Activated gamma-delta T cell treated with Interleukin-2 at 50 U/mL for 16 hours (primary cell): ENCODE measurements around the gene BACH2.
"Not testable (repeated sequence)": the region's sequence is repeated elsewhere in the genome, so short reads cannot be mapped to it uniquely, and the experiment has no call there.

Experiments used
- DNase-seq: peaks from one replicate; pipeline ENCODE4 v3.0.0-alpha.2; 2020

BACH2 gene

DNA sequence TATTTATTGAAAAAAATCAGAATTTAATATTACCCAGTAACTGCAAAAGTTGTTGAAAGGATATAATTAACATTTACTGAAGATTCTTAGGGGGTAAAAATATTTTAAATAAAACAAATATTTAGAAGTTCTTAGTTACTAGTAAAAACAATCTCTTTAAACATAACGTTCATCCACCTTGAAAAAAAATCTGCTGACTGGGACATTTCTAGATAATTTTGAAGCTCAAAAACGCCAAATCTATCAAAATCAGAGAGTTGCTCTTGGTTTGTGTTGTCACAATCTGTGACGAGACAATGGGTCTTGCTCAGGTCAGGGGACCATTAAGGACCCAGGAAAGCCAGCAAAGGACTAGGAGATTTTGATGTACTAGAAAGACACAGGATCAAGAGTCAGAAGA is 177.0 kb downstream of the BACH2 start:
- DNase-seq: no peak

DNA sequence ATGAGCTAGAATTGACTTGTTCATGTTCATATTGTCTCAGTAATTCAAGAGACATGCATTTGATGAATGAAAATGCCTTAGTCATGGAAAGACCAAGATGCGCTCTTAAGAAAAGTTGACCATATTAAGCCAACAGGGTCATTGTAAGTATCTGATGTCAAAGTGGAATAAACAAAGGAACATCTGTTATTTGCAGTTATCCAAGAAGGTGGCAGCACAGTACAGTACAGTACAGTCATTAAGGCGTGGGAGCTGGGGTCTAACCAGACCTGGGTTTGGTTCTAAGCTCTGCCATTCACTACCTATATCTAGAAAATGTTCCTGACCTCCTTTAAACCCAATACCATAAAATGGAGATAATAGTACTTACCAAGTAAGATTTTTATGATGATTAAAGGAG is 178.1 kb downstream of the BACH2 start:
- DNase-seq: no peak

DNA sequence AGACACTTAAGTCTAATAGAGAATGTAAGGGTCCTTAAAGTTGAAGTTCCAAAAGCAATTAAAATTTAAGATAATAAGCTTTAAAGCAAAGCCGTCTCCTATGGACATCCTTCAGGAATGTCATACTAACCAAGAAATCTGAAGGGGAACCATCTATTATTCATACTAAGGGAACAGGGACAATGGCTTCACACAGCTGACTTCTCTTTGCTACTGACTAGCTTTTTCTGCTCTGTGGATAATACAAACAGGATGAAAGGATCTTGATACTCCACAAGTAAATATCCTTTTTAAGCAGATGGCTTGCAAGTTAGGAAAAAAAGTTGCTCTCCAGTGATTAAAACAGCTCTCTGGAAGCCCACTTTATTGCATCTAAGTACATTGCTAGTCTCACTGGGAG is 178.6 kb downstream of the BACH2 start:
- DNase-seq: no peak

DNA sequence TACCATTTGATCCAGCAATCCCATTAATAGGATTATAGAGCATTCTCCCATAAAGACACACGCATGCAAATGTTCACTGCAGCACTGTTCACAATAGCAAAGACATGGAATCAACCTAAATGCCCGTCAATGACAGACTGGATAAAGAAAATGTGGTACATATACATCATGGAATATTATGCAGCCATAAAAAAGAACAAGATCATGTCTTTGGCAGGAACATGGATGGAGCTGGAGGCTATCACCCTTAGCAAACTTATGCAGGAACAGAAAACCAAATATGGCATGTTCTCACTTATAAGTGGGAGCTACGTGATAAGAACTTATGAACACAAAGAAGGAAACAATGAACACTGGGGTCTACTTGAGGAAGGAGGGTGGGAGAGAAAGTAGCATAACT is 180.5 kb downstream of the BACH2 start:
- not testable (repeated sequence) for DNase-seq

DNA sequence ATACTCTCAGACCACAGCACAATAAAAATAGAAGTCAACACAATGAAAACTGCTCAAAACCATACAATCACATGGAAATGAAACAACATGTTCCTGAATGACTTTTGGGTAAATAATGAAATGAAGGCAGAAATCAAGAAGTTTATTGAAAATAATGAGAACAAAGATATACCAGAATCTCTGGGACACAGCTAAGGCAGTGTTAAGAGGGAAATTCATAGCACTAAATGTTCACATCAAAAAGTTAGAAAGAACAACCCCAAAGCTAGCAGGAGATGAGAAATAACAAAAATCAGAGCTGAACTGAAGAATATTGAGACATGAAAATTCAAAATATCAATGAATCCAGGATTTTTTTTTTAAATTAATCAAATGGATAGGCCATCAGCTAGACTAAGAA is 183.3 kb downstream of the BACH2 start:
- no peak for DNase-seq

DNA sequence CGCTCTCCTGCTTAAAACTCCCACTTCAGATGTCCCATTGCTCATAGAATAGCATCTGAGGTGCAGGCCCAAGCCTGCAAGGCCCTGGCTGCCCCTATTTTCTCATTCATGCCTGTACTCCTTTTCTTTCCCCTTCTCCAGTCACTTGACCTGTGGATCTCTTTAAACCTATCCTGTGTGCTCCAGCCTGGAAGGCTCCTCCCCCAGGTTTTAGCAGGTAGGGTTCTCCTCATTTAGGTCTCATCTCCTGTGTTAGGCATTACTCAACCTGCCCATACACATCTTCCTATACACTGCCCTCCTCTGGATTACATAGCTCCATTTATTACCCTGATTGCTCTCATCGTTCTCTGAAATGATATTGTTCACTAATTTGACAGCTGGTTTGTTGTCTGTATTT is 185.3 kb downstream of the BACH2 start:
- no peak for DNase-seq

DNA sequence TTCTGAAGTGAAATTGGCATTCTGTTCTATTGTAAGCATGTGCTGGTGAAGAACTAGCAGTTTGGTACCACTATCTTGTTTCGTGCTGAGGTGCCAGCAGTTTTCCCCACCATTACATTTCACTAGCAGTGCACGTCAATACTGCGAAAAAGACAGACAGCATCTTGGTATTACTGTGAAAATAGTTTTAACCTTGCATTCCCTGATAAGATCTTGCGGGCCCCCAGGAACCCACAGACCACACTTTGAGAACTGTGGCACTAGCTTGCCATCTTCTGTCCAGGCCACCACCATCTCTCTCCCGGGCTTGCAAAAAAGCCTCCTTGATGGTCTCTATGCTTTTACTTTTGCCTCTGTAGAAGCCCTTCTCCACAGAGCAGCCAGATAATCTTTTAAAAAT is 185.7 kb downstream of the BACH2 start:
- peak; percentile 57 for DNase-seq

DNA sequence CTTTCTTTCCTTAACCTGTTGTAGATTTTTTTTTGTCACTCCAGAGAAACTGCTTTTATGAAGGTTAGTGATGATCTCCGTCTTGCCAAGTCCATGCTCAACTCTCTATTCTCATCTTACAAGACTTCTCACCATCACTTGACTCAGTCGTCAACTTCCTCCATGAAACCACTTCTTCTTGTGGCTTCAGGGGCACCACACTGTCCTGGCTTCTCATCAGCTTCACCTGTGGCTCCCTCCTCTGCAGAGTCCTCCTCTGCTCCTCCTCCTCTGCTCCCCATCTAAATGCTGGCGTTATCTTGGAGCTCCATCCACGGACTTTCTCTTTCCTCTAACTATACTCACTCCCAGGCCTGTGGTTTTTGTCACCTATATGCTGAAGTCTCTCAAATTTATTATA is 187.5 kb downstream of the BACH2 start:
- DNase-seq: no peak

DNA sequence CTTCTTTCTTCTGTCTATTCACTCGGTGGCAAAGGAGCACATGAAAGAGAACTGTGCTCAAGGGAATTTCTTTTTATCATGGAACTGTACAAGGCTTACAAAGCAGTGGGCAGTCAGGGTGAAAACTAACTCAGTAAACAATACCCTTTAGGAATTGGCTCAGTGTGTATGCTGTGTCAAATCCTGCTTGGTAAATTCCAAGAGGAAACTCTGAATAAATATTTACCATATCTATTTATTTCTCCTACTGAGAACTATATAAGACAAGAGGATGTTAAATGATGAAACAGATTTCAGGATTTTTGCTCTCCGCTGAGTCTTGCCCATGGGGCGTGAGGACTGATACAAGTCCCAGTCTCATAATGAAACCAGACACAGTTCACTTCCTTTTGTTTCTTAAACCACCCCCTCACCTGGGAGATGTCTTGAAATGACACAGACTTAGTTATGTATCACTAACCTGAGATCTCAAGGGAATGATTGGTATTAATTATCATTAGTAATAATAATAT is 188.8 kb downstream of the BACH2 start:
- no peak for DNase-seq

DNA sequence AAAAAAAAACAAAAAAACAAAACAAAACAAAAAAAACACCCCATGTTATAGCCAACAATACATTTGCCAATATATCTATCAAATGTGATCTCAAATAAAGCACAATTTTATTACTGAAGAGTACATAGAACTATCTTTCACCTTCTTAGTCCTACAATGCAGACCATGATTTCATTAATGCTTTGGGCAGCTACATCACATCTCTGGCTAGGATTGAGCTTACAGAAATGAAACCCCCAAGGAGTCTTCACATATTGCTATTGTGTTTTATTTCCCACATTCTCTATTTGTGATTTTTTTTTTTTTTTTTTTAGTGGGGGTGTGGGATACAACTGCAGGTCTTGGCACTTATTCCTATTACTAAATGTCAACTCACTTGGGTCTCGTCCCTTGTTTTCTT is 189.3 kb downstream of the BACH2 start:
- no peak for DNase-seq

DNA sequence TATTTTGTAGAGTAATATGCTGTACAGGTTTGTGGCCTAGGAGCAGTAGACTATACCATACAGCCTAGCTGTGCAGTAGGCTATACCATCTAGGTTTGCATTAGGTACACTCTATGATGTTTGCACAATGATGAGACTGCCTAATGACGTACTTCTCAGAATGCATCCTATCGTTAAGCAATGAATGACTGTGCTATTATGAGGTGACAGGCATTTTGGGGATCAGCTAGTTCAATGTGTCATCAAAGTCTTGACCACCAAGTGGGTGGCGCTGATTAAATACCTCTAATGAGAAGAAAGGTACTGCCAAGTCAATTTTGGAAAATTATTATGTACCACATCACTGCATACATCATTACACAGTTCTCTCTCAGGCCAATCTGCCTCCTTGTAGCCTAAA is 190.2 kb downstream of the BACH2 start:
- no peak for DNase-seq

DNA sequence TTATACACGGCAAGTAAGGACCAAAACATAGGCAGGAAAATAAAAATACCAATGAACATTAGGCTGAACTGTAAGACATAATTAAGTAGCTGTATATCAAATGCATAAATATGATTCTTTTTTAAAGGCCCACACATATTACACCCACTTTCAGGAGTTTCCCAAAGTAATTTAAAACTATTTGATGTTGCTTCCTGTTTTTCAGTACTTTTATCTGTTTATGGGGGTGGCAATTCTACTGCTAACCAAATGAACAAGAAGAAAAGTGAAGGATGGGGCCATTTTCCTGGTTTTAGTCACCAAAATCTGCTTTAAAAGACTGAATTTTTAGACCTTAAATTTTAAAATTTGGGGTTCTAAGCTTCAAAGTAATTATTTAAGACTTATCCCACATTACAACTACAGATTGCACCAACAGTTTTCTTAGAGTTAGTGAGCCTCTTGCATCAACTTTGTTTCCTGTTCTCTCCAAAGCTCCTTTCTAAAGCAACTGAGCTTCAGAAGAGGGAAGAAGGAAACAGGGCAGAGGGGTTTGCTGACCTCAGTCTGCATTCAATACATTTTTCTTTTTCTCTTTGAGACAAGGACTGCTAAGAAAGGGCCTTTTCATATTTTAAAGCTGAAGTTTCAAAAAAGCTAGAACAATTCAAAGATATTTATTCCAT is 191.0 kb downstream of the BACH2 start:
- no peak for DNase-seq

DNA sequence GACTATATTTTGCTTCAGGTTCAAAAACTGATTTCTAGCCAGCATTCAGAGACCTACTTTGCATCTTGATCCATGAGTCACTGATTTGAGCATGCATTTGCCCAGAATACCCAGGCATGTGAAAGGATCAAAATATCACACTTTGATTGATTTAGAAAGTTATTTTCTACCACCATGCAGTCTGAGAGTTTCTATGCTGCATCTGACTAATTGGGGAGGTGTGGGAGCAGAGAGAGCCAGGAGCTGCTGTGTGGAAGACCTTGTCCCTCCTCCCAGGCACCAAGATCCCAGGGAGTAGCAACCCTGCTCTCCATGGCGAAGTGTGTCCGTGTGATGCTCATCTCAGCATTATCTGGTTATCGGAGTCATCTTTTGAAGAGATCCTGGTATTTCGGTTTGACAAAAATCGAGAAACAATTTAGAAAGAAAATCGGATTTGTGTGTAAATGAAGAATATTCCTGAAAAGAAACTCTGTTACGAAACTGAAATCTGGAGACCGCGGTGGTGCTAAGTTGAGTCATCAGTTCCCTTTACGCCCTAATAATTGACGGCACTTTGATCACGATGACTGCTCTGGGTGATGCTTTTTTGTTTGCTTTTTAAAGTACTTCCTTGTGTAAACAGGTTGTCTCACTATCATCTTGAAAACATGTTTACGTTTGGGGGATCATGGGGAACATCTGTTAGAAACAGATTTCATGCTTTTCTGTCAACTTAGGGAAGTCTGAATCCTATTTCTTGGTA is 193.4 kb downstream of the BACH2 start:
- no peak for DNase-seq

DNA sequence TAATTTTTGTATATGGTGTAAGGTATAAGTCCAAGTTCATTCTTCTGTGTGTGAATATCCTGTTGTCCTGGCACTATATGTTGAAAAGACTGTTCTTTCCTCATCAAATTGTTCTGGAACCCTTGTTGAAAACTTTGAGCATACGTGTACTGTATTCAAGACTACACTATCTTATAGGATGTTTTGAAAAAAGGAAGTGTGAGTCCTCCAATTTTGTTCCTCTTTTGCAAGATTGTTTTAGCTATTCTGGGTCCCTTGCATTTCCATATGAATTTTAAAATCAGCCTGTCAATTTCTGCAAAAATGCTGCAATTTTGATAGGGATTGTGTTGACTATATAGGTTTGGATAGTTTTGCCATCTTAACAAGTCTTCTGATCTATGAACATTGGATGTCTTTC is 195.2 kb downstream of the BACH2 start:
- no peak for DNase-seq

DNA sequence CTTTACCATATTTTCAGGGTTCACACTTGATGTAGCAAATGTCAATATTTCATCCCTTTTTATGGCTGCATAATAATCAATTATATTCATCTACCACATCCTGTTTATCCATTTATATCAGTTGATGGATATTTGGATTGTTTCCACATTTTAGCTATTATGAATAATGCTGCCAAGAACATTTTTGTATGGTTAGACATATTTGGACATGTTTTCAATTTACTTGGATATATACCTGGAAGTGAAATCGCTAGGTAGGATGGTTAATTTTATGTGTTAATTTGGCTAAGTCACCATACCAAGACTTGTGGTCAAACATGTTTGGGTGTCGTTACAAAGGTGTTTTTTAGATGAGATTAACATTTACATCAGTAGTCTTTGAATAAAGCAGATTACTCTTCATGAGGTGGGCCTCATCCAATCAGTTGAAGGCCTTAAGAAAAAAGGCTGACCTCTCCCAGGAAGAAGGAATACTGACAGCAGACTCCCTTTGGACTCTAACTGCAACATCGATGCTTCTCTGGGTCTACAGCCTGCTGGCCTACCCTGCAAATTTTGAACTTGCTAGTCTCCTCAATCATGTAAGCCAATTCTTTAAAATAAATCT is 196.5 kb downstream of the BACH2 start:
- DNase-seq: no peak

DNA sequence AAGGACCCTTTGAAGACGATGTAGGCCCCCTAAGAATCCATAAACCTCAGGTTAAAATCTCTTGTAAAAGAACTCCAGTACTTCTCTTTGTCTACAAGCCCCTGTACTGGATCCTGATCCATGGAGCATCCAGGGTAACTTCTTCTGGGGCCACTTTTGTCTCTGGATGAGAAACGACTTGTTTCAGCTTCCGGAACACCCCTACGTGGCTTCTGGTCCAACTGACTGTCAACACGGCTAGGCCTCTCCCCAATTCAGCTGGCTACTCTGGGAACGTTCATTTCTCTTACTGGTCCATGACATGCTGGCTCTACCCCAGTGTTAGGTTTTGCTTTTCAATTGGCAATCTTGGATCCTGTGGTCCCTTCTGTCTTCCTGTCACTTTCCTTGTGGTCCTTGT is 198.0 kb downstream of the BACH2 start:
- no peak for DNase-seq

DNA sequence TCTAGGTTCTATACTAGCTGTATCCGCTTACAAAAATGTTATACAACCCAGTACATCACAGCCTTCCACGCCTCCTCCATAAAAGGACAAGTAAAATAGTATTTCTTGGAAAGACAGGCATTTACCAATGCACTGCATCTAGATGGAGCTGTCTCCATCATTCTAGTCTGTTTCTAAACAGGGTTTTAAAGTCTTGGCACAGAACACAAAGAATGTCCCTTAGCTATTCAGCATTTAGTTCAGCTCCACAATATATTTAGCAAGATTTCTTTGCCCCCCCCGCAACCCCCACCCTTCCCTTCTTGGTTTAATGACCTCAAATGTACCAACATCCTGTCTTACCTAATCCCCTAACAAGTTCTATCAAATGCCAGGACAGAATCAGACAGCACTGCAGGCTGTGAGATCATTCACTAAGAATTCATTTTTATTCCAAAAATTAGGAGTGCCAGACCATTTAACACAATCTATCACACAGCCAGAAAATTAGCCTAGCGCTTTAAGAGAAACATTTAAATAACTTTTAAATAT is 198.6 kb downstream of the BACH2 start:
- DNase-seq: no peak

DNA sequence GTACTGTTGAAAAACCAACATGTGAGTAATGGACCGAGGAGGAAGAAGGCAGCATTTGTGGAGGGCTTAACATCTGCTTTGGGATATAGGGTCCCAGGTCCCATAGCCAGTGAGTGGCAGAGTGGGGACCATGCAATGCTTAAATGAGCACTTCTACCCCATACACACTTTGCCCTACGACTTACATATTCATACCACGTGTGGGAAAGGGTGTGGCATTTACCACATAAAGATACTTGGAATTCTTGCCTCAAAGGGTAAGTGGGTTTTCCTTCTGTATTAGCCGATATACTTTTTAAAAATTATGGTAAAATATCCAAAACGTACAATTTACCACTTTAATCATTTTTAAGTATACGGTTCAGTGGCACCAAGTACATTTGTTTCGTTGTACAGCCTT is 199.3 kb downstream of the BACH2 start:
- no peak for DNase-seq

DNA sequence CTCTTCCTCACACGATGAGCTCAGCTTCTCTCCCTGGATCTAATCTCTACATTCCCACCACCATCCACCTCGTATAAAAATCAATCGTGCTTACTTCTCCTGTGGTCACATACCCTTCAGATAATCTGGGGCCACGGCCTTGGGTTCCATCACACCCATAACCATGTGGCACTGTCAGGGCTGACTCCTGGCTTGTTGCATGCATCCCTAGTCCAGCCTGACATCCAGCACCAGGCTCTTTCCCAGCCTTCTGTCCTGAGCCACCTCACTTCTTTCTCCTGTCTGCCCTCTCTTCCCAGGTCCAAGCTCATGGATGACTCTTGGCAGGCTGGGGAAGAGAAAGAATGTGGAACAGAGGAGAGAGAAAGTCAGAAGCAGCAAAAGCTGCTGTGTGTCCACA is 199.8 kb downstream of the BACH2 start:
- DNase-seq: no peak

DNA sequence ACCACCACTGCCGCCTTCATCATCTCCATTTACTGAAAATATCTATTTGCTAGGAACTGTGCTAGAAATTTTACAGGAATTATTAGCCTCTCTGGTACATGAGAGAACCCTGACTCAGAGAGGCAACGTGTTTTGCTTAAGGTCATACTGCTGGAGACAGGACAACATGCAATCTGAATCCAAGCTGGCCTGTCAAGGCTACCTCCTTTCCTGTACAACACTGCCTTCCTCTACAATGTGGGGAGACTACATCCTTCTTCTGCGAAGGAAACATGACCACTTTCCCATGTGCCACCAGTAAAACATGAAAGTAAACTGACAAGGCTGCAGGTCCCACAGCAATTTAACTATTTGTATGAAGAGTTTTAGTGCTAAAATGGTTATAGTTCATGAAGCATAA is 200.9 kb downstream of the BACH2 start:
- DNase-seq: no peak

DNA sequence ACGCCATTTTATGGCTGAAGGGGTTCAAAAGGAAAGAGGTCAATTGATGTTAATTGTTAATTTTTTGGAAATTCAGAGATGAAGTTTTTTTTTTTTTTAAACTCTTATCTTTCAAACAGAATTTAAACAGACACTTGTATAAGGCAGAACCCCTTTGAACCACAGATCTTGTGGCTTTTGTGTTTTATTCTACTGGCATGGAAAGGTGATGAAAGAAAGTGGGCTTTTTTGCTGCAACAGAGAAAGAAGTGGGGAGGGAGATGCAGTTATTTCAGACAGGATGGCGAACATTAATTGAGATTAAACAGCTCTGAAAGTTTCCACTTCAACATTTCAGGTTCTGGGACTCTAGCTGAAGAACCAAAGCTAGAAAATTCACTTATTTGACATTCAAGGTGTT is 201.5 kb downstream of the BACH2 start:
- no peak for DNase-seq

DNA sequence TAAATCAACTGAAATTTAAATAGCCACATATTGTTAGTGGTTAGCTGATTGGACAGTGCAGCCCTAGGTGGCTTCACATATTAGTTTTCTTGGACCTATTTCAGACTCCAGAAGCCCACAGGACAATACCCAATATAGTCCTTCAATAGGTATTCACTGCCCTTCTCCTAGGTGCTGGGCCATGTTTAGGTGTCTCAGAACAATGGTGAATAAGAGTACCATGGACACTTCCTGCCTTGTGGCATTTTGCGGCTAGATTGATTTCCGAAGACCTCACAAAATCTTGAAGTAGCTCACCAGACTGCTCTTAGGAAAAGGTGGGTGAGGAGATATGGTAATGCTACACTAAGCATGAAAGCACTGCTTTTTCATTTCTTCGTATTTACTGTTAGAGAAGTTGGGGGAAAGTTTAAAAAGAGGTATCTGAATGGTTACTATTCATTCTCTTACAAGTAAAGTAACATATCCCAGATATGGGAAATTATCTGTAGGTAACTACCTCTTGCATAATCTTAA is 203.0 kb downstream of the BACH2 start:
- no peak for DNase-seq

DNA sequence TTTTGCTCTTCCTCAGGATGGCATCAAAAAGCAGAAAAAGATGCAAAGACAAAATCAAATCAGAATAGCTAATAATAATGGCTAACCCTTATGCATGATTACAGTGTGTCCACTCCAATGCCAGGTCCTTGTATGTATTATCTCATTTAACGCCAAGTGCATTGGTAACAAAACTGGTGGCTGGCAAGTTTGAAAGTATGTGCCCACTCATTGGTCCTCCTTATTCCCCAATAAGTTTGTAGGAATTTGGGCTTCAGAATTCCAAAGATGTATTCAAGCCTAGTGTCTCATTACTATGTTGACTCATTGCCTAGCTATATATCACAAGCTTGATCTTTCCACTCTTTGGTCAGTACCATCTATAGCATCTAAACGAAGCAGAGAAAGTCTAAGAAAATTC is 205.8 kb downstream of the BACH2 start:
- no peak for DNase-seq

DNA sequence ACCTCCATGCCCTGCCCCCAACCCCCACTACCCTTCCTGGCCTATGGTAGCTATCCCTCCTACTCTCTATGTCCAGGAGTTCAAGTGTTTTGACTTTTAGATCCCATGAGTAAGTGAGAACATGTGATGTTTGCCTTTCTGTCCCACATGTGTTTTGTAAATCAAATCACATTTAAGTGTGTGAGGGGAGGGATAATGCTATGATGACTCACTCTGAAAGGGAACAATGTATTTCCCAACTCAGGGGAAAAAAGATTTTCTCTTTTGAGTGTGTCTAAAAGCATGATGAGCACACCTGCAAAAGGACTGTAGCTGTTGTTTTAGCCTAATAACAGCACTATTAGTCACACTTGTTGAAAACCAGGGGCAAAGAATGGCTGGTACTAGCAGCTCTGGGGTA is 208.6 kb downstream of the BACH2 start:
- no peak for DNase-seq
